ENCODE results near the gene FASTKD3.
"Not testable (repeated sequence)": the region's sequence is repeated elsewhere in the genome, so short reads cannot be mapped to it uniquely, and the experiment has no call there.

Gene FASTKD3

GRCh38 chr5:7868773-7869473, at the start of gene FASTKD3, which contains the start of gene MTRR:
TSS of gene FASTKD3 (minus strand) at chr5:7869031. CDS start at chr5:7868083, 948 bp downstream.
TSS of gene MTRR (plus strand) at chr5:7869148. CDS start at chr5:7870795, 1,647 bp downstream.
- peak; percentile 19 for DNase-seq

- no peak for DNase-seq
Measured at GRCh38 chr5:7917130-7918123, 48.6 kb upstream of the FASTKD3 start.

- DNase-seq, result no peak
Measured at GRCh38 chr5:7916171-7916804, 47.5 kb upstream of the FASTKD3 start.

GRCh38 chr5:7911429-7911771, 42.6 kb upstream of the FASTKD3 start:
- DNase-seq, result not testable (repeated sequence)

- no peak for DNase-seq
Measured at GRCh38 chr5:7910738-7911428, 42.1 kb upstream of the FASTKD3 start.

- no peak for DNase-seq
Measured at GRCh38 chr5:7908317-7908716, 39.5 kb upstream of the FASTKD3 start.

GRCh38 chr5:7907612-7908011, 38.8 kb upstream of the FASTKD3 start:
- DNase-seq, result no peak

- no peak for DNase-seq
Measured at GRCh38 chr5:7904170-7904569, 35.3 kb upstream of the FASTKD3 start.

GRCh38 chr5:7902666-7903625, 34.1 kb upstream of the FASTKD3 start:
- no peak for DNase-seq

- DNase-seq, result no peak
Measured at GRCh38 chr5:7902201-7902600, 33.4 kb upstream of the FASTKD3 start.

- DNase-seq, result no peak
Measured at GRCh38 chr5:7897014-7897600, 28.3 kb upstream of the FASTKD3 start.

GRCh38 chr5:7894860-7895259, 26.0 kb upstream of the FASTKD3 start:
- no peak for DNase-seq

GRCh38 chr5:7894439-7894838, 25.6 kb upstream of the FASTKD3 start:
- DNase-seq, result no peak

- no peak for DNase-seq
Measured at GRCh38 chr5:7888901-7889300, 20.1 kb upstream of the FASTKD3 start.

- no peak for DNase-seq
Measured at GRCh38 chr5:7886849-7887475, 18.1 kb upstream of the FASTKD3 start.

GRCh38 chr5:7884491-7885267, 15.8 kb upstream of the FASTKD3 start:
- DNase-seq, result no peak

GRCh38 chr5:7882926-7883325, 14.1 kb upstream of the FASTKD3 start:
- no peak for DNase-seq

GRCh38 chr5:7881816-7882215, 13.0 kb upstream of the FASTKD3 start:
- no peak for DNase-seq

GRCh38 chr5:7881091-7881490, 12.3 kb upstream of the FASTKD3 start:
- no peak for DNase-seq

GRCh38 chr5:7878381-7878873, 9.6 kb upstream of the FASTKD3 start:
- DNase-seq, result no peak

All from NCI-H1436 treated with DMSO at 0.1 percent for 48 hours (cell line).